Posterior vena cava (tissue), 2 donors: ENCODE results near the gene GYG2. TPM values are rescaled to one million over a fixed set of nuclear protein-coding genes. Genes with fewer than 3 reads are reported as not detected.
"Not testable (repeated sequence)": the region's sequence is repeated elsewhere in the genome, so short reads cannot be mapped to it uniquely, and the experiment has no call there.

Experiments
- DNase-seq: peaks from one replicate; pipeline ENCODE4 v3.0.0-alpha.2; 2020; ENCODE audit warnings: low spot score
- intact Hi-C, 2 donors: fragments of 100-400 bp; cut with DNase I; formaldehyde crosslinking; loops; one replicate each; pipeline versions ENCODE4 v1.14.1 to v1.14.2; 2022 to 2023
- long read RNA-seq, 2 donors: library from polyadenylated mRNA; unstranded; transcript quantifications; one replicate each; pipeline ENCODE4 v2.0.0, GENCODE V29; 2020 to 2021
- total RNA-seq, 2 donors: library from RNA; stranded (reverse); fragmentation: NEBNext Ultra II Directional; extraction: Animal tissue kit (Norgen Biotek cat#: 25700); gene quantifications; one replicate each; pipeline ENCODE4 v1.2.1, GENCODE V29; 2021
- donor health status: DM: yes; HTN: yes; CAD: no.
- donor health status: DM: yes; HTN: yes; CAD: no.

Gene GYG2
- total RNA-seq, result 1 to 10 TPM; 1.4 to 2.7 TPM
- long read RNA-seq, donor 1, partial matches to known transcripts, result 1 of 5 reads
- long read RNA-seq, donor 1, other reads (novel, unspliced or antisense), result 1 of 5 reads
- long read RNA-seq, donor 2, result 0 reads

GRCh38 chrX:2828344-2828958, at the start of gene GYG2:
Gene GYG2, plus strand, starts transcription at chrX:2828930. Its CDS starts 1,259 bp downstream, at chrX:2830189.
- no peak for DNase-seq
- intact Hi-C loops, result loop anchor here in 1 of 2 donors (10.0 kb wide), 1 partner anchor 184 kb away; no protein-coding TSS in a partner anchor

GRCh38 chrX:2780472-2781225, 48.1 kb upstream of the GYG2 start:
- not testable (repeated sequence) for DNase-seq

GRCh38 chrX:2781226-2781571, 47.5 kb upstream of the GYG2 start:
- no peak for DNase-seq
- intact Hi-C loops, result no loop called here

More at GRCh38 chrX:2780472-2781225, 48.1 kb upstream of the GYG2 start:
- intact Hi-C loops, result not testable (repeated sequence)

GRCh38 chrX:2781698-2782097, 47.0 kb upstream of the GYG2 start:
- no peak for DNase-seq
- intact Hi-C loops, result no loop called here

- DNase-seq, result no peak
- intact Hi-C loops, result no loop called here
Observed at GRCh38 chrX:2782171-2782570, 46.6 kb upstream of the GYG2 start.

GRCh38 chrX:2782778-2783177, 46.0 kb upstream of the GYG2 start:
- DNase-seq, result no peak

GRCh38 chrX:2784026-2784425, 44.7 kb upstream of the GYG2 start:
- intact Hi-C loops, result no loop called here
- peak; percentile 34 for DNase-seq

More at GRCh38 chrX:2782778-2783177, 46.0 kb upstream of the GYG2 start:
- intact Hi-C loops, result no loop called here

GRCh38 chrX:2785538-2785937, 43.2 kb upstream of the GYG2 start:
- no peak for DNase-seq
- intact Hi-C loops, result no loop called here

- no peak for DNase-seq
- intact Hi-C loops, result no loop called here
Observed at GRCh38 chrX:2788980-2789379, 39.8 kb upstream of the GYG2 start.

- intact Hi-C loops, result no loop called here
- no peak for DNase-seq
Observed at GRCh38 chrX:2789569-2789968, 39.2 kb upstream of the GYG2 start.

- intact Hi-C loops, result no loop called here
- no peak for DNase-seq
Observed at GRCh38 chrX:2793752-2794151, 35.0 kb upstream of the GYG2 start.

GRCh38 chrX:2794336-2794735, 34.4 kb upstream of the GYG2 start:
- DNase-seq, result no peak
- intact Hi-C loops, result no loop called here

GRCh38 chrX:2796808-2797207, 31.9 kb upstream of the GYG2 start:
- not testable (repeated sequence) for DNase-seq
- intact Hi-C loops, result loop anchor here in 1 of 2 donors (5.0 kb wide), 1 partner anchor 35 kb away; no protein-coding TSS in a partner anchor

GRCh38 chrX:2799369-2799768, 29.4 kb upstream of the GYG2 start:
- intact Hi-C loops, result loop anchor here in 1 of 2 donors (5.0 kb wide), 1 partner anchor 37 kb away; no protein-coding TSS in a partner anchor
- no peak for DNase-seq

- not testable (repeated sequence) for DNase-seq
- intact Hi-C loops, result loop anchor here in 1 of 2 donors (5.0 kb wide), 1 partner anchor 38 kb away; no protein-coding TSS in a partner anchor
Observed at GRCh38 chrX:2799980-2800379, 28.8 kb upstream of the GYG2 start.

- intact Hi-C loops, result no loop called here
- DNase-seq, result no peak
Observed at GRCh38 chrX:2801223-2801622, 27.5 kb upstream of the GYG2 start.

- DNase-seq, intact Hi-C loops: not testable (repeated sequence)
Observed at GRCh38 chrX:2802376-2803090, 26.2 kb upstream of the GYG2 start.

- DNase-seq, intact Hi-C loops: not testable (repeated sequence)
Observed at GRCh38 chrX:2803486-2803885, 25.2 kb upstream of the GYG2 start.

- intact Hi-C loops, DNase-seq: not testable (repeated sequence)
Observed at GRCh38 chrX:2804106-2804843, 24.5 kb upstream of the GYG2 start.
